Measurements from ENCODE around the gene RAB17. TPM values are rescaled to one million over a fixed set of nuclear protein-coding genes. Genes with fewer than 3 reads are reported as not detected.

The RAB17 gene
- total RNA-seq, 1 experiment from 2014 or later, result not detected

DNA sequence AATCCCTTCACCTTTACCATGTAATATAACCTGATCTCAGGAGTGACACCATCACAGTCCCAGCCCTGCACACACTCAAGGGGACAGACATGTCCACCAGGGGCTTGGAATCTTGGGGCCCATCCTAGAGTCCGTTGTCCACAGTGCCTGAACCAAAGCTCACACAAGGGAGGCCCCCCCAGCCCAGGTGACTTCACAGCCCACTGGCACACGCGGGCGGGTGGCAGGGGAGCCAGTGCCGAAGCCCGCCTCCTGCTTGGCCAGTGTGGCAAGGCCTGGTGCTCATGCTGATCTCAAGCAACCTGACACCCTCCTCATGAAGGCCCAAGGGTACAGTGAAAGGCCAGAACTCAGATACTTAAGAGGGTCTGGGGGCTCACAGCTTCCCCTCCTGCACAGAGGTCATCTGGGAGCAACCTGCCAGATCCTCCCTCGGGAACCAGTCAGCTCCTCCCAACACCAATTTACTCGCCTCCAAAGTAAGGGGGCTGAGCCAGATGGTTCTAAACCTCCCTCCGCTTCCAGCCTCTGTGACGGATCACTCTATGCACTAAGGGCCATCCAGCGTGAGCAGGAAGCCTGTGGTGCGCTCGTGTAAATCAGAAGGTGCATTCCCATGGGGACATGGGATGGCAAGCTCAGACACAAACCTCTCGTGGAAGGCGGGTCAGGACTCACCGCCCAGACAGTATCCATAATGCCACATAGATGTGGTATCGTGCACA lies 3.2 kb upstream of the RAB17 start:
- H3K36me3 ChIP-seq, result no peaks in the 10 kb centered on the region
- no peaks in the 10 kb centered on the region for H3K9me3 ChIP-seq
- no peaks in the 10 kb centered on the region for H3K27me3 ChIP-seq
- DNase-seq, result no peak
- H3K4me3 ChIP-seq, result no peak overlapping the region

DNA sequence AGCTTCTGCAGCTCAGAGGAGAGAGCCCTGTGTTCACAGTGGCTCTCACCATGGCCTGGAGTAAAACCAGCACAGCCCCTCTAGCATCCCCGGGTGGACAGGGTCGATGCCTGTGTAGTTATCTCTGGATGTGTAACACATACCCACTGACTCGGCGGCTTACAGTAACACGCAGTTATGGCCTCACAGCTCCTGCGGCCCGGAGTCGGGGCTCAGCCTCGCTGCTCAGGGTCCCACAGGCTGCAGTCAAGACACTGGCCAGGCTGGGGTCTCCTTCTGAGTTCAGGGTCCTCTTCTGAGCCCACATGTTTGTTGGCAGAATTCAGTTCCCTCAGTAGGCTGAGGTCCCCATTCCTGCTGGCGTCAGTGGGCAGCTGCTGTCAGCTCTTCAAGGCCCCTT lies 2.5 kb upstream of the RAB17 start:
- Histone ChIP-seq H3K4me3 (no peak overlapping the region), H3K27me3 (no peaks in the 10 kb centered on the region), H3K36me3 (no peaks in the 10 kb centered on the region), H3K9me3 (no peaks in the 10 kb centered on the region)
- no peak for DNase-seq

DNA sequence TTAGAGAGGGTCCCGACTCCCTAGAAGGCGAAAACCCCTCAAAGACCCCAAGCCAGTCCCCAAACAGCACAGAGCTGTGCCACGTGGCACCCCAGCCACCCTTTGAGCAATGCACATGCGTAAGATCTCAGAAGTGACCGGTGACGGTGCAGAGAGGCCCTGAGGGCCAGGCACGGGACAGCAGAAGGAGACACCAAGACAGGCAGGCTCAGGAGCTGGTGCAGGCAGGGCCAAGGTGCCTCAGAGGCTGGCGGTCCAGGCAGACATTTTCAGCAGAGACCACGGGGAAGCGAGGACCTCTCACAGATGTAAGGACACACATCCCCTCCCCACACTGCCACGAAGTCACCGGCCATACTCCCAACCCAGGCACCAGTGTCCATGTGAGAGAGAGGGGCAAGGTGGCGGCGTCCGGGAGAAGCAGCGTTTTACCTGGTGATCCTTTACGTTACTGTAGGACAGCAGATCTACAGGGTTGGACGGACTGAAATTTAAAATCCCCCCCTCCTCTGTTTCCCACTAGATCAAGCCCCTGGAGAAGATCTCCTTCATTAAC lies 2.0 kb upstream of the RAB17 start:
- no peaks in the 10 kb centered on the region for H3K27me3 ChIP-seq
- no peaks in the 10 kb centered on the region for H3K36me3 ChIP-seq
- no peak for DNase-seq
- no peak overlapping the region for H3K4me3 ChIP-seq
- H3K9me3 ChIP-seq, result no peaks in the 10 kb centered on the region

DNA sequence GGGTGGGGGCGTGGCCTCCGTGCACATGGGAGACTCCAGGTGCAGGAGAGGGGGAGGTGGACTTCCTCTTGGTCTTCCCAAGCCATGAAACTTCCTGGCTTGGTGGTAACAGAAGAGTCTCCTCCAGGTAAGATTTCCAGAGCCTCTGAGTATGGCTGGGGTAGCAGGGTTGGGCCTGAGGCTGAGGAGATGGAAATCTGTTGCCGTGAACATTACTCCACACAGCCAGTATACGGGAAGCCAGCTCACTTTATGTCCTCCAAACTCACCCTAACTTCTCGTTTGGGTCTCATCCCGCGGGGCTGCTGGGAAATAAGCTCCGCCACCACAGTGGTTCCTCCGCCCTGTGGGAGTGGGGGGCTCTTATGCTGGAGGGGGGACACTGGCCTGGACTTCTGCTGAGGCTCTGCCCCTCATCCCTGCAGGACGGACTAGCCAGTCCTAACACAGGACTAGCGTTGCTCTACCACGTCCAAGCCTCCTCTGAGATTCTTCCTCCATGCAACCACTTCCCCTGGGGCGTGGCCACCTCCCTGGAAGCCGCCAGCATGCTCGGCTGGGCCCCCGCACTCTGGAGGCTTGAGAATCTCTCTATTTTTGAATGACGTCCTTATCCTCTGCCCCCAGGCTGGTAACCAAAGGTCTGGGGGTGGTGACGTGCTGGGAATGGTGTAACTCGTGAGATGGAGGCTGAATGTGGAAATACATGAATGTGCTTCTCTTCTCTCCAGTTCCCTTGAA lies 777 bp upstream of the RAB17 start:
- no peak for DNase-seq
- H3K27me3 ChIP-seq, result no peaks in the 10 kb centered on the region
- H3K36me3 ChIP-seq, result no peaks in the 10 kb centered on the region
- H3K4me3 ChIP-seq, result no peak overlapping the region
- no peaks in the 10 kb centered on the region for H3K9me3 ChIP-seq

DNA sequence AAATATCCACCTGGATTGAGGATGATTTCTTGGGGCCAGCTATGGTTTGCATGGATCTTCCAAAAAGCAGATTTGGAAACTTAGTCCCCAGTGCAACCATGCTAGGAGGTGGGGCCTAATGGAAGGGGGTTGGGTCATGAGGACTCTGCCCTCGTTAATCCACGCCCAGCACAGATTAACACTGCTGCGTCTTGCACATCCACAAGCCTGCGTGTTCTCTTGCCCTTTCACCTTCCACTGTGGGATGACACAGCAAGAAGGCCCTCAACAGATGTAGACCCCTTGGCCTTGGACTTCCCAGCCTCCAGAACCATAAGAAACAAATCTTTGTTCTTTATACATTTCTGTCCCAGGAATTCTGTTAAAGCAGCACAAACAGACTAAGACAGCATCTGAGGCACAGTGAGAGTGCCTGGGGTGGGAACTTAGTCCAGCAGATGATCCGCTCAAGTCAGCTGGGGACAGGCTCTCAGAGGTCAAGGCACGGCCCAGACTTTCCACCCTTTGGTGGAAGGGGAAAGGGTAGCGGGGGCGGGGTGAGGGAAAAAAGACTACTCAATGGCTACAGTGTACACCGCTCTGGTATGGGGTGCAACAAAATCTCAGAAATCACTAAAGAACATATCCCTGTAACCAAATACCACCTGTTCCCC lies 2.4 kb downstream of the RAB17 start:
- no peak for DNase-seq
- Histone ChIP-seq H3K36me3 (no peaks in the 10 kb centered on the region), H3K4me3 (no peak overlapping the region), H3K27me3 (no peaks in the 10 kb centered on the region), H3K9me3 (no peaks in the 10 kb centered on the region)

DNA sequence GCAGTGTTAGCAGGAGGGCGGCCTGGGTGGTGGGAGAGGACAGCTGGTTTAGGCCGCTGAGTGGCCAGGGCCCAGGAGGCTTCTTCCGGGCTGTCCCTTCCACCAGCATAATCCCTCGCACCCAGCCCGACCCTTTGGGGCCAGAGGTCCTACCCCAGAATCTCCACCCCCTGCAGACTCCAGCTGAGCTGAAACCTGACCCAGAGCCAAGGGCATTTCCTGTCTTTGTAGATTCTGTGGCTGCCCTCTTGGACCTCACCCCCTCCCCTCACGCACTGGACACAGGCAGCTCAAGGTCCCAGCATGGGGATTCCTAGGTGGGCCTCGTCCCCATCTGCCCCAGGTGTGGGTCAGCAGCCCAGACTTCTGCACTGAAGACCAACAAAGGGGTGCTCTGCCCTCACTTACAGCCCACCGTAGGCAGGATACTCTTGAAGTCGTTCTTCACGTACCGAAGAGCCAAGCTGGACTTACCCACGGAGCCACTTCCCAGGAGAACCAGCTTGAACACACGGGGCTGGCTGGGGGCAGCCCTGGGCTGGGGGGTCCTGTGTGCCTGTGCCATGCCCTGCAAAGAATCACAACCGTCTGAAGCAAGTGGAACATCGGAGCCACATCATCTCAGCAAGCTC lies 4.8 kb downstream of the RAB17 start:
- Histone ChIP-seq H3K9me3 (no peaks in the 10 kb centered on the region), H3K36me3 (no peaks in the 10 kb centered on the region), H3K27me3 (no peaks in the 10 kb centered on the region), H3K4me3 (no peak overlapping the region)
- no peak for DNase-seq

DNA sequence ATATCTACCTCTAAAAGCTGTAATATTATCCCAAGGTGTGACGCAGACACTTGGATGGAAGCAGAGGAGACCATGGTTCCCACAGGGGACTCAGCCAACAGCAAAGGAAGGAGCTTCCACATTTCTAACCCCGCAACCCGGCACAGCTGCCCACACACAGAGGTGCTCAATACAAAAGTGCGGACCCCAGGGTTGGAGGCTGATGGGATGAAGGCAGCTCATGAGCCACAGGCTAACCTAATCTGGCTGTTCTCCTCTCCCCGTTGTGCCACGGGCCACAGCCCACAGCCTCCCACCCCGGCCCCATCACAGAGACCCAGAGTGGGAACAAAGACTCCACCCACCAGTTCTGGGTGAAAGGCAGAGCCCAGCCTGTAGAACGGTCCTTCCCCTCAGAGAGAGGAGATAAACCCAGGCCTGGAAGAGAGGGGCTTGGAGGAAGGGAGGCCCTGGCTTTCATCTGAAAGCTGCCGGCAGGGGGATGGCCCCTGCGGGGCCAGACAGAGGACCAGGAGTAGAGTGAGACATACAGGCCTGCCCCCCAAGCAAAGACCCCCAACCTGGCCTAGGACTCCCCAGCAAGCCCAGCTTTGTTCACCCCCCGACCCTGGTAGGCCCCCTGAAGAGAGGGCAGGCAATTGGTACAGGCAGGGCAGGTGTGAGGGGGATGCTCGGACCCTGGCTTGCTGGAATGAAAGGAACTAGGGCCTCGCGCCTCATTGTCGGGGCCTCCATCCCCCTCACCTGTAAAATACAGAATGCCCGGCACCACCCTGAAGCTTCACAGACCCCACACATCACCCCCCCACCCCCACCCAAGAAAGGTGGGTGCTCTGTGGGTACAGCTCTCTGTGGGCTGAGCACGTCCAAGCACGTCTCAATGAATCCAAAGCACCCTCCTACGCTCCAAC lies 6.9 kb downstream of the RAB17 start:
- no peak for DNase-seq
- no peaks in the 10 kb centered on the region for H3K9me3 ChIP-seq
- H3K27me3 ChIP-seq, result no peaks in the 10 kb centered on the region
- no peaks in the 10 kb centered on the region for H3K36me3 ChIP-seq
- no peak overlapping the region for H3K4me3 ChIP-seq

DNA sequence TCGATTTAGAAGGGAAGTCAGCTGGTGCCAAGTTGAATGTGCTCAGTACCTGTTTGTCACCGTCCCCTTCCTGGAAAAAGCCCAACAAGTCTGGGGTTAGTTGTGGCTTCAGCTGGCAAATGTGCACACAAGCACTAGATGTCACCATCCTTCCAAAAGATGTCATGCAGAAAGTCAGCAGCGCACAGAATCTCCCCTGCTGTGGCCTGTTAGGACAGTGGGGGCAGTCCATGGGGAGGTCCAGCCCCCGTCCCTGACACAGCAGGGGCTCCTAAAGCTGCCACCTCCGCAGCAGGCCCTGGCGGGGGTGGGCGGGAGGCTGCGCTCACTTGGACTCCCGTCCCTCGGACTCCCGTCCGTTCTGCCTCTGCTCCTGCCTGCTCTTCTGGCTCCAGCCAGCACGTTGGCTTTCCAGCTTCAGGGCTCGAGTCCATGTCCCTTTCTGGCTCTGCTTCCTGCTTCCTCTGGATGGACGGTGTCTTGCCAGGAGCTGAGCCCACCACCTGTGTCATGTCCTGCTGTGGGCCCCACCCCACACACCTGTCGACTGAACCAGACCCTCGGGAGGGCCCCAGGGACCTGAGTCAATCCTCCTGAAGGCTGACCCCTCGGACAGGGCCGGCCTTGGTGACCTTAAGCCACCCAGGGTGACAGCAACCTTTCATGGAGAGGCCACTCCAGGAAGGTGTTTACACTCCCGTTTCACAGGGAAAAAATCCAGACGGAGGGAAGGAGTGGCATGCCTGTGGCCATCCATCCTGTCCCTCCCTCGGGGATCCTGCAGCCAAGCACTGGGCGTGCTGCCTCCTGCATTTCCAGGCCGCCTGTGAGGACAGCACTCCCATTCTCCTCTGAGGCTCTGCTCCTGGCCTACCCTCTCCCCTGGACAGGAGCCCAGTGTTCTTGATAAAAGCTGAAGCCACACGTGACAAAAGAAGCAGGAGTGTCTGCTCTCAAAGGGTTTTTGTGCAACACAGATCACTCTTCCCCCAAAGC lies 8.5 kb downstream of the RAB17 start:
- no peak for DNase-seq

DNA sequence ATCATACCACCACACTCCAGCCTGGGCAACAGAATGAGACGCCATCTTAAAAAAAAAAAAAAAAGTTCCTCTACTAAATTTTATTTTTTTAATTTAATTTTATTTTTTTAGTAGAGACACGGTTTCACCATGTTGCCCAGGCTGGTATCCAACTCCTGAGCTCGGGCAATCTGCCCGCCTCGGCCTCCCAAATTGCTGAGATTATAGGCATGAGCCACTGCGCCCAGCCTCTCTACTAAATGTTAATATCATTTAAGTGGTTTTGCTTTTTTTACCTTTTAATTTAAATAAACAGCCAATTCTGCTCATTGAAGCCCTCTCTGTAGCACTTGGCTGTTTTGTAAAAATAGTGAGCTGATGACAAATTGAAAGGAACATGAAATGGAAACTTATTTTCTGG lies 9.2 kb downstream of the RAB17 start:
- H3K36me3 ChIP-seq, result no peaks in the 10 kb centered on the region
- no peak for DNase-seq
- H3K27me3 ChIP-seq, result no peaks in the 10 kb centered on the region
- H3K4me3 ChIP-seq, result no peak overlapping the region
- no peaks in the 10 kb centered on the region for H3K9me3 ChIP-seq

More for the DNA sequence above, 8.5 kb downstream of the RAB17 start:
- no peaks in the 10 kb centered on the region for H3K27me3 ChIP-seq
- H3K9me3 ChIP-seq, result no peaks in the 10 kb centered on the region
- H3K36me3 ChIP-seq, result no peaks in the 10 kb centered on the region
- H3K4me3 ChIP-seq, result no peak overlapping the region

DNA sequence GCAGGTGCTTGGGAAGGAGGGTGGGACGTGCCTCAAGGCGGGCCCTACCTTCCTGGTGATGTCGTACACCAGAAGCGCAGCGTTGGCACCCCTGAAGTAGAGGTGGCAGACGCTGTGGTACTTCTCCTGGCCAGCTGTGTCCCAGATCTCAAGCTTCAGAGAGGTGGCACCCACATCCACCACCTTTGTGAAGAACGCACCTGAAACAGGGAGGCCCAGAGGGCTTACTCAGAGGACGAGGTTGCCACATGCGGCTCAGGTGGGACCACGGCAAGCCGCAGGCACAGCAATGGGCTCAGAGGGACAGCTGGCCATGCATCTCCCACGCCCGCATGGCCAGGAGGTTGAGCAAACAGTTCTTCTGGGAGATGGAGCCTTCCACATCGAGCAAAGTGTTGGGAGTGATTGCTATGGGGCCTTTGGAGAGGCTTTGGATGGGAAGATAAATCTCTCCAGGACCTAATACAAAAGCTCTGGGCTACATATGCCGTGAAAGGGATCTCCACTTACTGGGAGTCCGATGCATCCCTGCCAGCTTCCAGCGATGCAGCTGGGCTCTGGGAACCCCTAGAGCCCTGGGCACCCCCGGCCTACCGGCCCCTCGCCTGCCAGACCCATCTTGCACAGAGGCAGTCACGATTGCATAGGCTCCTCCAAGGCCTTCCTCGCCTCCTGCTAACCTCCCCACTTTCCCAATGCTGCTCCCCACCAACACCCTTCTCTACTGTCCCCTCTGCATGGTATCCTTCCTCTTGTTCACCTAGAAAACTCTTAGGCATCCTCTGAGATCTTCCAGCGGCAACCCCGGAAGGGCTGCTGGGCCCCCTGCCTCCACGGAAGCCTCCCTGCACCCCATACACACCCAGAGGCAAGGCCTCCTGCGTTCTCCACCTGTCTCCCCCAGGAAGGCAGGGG lies 12.3 kb downstream of the RAB17 start:
- Histone ChIP-seq H3K4me3 (no peak overlapping the region), H3K36me3 (no peaks in the 10 kb centered on the region), H3K9me3 (no peaks in the 10 kb centered on the region), H3K27me3 (no peaks in the 10 kb centered on the region)
- no peak for DNase-seq

DNA sequence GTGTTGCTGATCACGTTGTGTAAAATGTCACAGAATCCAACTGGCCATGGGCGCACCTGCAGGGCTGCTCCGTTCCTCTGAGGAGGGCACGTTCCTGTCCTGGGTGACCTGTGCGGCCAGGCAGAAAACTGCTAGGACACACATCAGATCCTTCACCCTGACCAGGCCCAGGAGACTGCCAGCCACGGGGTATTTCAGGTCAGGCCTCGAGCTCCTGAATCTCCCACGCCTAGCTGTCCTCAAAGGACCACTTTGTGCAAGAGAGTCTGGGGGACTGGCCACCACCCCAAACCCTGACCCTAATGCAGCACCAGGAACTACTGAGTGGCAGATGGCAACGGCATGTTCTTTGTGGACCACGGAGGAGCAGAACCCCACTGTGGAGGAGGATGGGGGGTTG lies 13.1 kb downstream of the RAB17 start:
- no peaks in the 10 kb centered on the region for H3K27me3 ChIP-seq
- no peak for DNase-seq
- no peaks in the 10 kb centered on the region for H3K9me3 ChIP-seq
- H3K36me3 ChIP-seq, result no peaks in the 10 kb centered on the region
- no peak overlapping the region for H3K4me3 ChIP-seq

DNA sequence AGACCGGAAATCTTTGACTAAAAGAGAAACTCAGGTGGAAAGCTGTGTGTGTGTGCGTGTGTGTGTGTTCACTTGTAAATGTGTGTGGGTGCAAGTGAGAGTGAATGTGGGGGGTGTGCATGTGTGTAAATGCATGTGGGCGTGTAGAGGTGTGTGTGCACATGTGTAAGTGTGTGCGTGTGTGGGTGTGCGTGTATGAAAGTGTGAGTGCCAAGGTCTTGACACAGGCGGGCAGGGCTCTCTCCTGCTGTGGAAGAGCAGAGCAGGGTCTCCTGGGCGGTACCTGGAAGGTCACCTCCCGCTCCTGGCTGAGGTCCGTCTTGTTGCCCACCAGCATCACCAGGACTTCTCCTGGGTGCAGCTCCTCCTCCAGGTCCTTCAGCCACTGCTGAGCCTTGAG lies 13.6 kb downstream of the RAB17 start:
- no peaks in the 10 kb centered on the region for H3K27me3 ChIP-seq
- DNase-seq, result no peak
- no peaks in the 10 kb centered on the region for H3K36me3 ChIP-seq
- no peak overlapping the region for H3K4me3 ChIP-seq
- H3K9me3 ChIP-seq, result no peaks in the 10 kb centered on the region

DNA sequence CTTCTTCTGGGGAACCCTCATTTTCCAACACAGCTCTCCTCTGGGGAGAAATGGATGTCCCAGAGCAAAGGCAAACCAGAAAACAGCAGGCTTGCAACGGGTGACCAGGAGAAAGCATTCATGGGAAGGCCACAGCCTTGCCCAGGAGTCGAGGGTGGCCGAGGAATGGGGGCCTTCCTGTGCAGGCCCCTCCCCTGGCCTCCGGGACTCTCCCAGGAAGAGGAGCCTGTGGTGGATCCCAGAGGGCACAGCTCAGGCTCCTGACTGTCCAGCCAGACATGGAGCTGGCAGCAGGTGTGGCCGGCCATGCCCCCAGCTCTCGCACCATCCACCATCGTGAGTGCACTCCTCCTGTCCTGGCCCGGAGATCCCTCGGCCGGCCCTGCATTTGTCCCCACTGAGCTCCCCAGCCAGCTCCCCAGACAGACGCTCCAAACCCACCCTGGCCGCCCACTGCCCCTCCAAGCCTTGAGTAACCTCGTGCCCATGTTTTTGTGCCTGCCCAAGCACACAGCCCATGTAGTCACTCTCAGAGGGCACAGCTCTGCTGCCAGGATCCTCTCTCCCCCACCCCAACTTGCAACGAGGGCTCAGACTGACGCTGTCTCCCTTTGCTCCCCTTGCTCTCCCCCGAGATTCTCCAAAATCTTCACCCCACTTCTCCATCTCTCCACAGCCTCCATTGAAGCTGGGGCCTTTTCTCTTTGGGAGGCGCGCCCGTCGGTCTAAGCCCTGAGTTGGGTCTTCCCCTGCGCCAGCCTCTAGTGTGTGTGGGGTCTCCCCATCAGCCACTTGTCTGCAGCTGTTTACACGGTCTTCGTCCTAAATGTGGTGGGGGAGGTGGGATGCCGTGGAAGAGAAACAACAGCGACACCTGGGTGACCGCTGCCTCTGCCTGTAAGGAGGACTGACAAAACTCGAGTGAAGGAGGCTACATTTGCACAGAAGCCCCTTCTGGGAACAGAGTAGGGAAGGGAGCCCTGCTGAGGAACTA lies 14.4 kb downstream of the RAB17 start:
- Histone ChIP-seq H3K4me3 (no peak overlapping the region), H3K36me3 (no peaks in the 10 kb centered on the region), H3K27me3 (no peaks in the 10 kb centered on the region), H3K9me3 (no peaks in the 10 kb centered on the region)
- DNase-seq, result no peak

Data from MG63 (cell line).